GM19023 (cell line): ENCODE results near the gene PNMA8C.

Source experiments
- ATAC-seq: cut with Tn5 transposase; IDR thresholded peaks from one replicate; pipeline ENCODE4 v1.9.1; 2021; ENCODE audit warnings: mild to moderate bottlenecking, moderate library complexity; ENCODE audit not compliant: unreplicated experiment

Gene PNMA8C

GRCh38 chr19:46428239-46429135 lies at the start of gene PNMA8C:
PNMA8C (minus strand) TSS chr19:46428936; CDS start chr19:46428359, 577 bp downstream.
- ATAC-seq: no peak

- no peak for ATAC-seq
Observed at GRCh38 chr19:46475986-46476385, 47.2 kb upstream of the PNMA8C start.

GRCh38 chr19:46474211-46474610 lies 45.5 kb upstream of the PNMA8C start:
- no peak for ATAC-seq

GRCh38 chr19:46472592-46472991 lies 43.9 kb upstream of the PNMA8C start:
- no peak for ATAC-seq

- no peak for ATAC-seq
Observed at GRCh38 chr19:46471811-46472543, 43.2 kb upstream of the PNMA8C start.

GRCh38 chr19:46471116-46471733 lies 42.5 kb upstream of the PNMA8C start, which contains the start of gene PNMA8A:
PNMA8A (minus strand) TSS chr19:46471563; CDS start chr19:46471035, 528 bp downstream.
- ATAC-seq: no peak

- ATAC-seq: no peak
Observed at GRCh38 chr19:46470376-46470775, 41.6 kb upstream of the PNMA8C start.

- no peak for ATAC-seq
Observed at GRCh38 chr19:46469541-46470185, 40.9 kb upstream of the PNMA8C start.

GRCh38 chr19:46466536-46467196 lies 37.9 kb upstream of the PNMA8C start:
- no peak for ATAC-seq

GRCh38 chr19:46463516-46463915 lies 34.8 kb upstream of the PNMA8C start:
- no peak for ATAC-seq

- ATAC-seq: no peak
Observed at GRCh38 chr19:46461537-46461936, 32.8 kb upstream of the PNMA8C start.

GRCh38 chr19:46460981-46461380 lies 32.2 kb upstream of the PNMA8C start:
- ATAC-seq: no peak

- ATAC-seq: no peak
Observed at GRCh38 chr19:46460055-46460454, 31.3 kb upstream of the PNMA8C start.

GRCh38 chr19:46456930-46457329 lies 28.2 kb upstream of the PNMA8C start:
- ATAC-seq: no peak

- ATAC-seq: no peak
Observed at GRCh38 chr19:46454244-46454643, 25.5 kb upstream of the PNMA8C start.

GRCh38 chr19:46453661-46454060 lies 24.9 kb upstream of the PNMA8C start:
- no peak for ATAC-seq

- ATAC-seq: no peak
Observed at GRCh38 chr19:46452186-46452585, 23.4 kb upstream of the PNMA8C start.

- ATAC-seq: no peak
Observed at GRCh38 chr19:46451352-46451751, 22.6 kb upstream of the PNMA8C start.

- no peak for ATAC-seq
Observed at GRCh38 chr19:46450737-46451136, 22.0 kb upstream of the PNMA8C start.

GRCh38 chr19:46449228-46449627 lies 20.5 kb upstream of the PNMA8C start:
- no peak for ATAC-seq
